Hematopoietic multipotent progenitor cell treated with erythropoietin and hydrocortisone succinate and interleukin-3 and kit ligand, for 15 days (in vitro differentiated cells): Measurements from ENCODE around the gene WDR45B.
"Not testable (repeated sequence)": the region's sequence is repeated elsewhere in the genome, so short reads cannot be mapped to it uniquely, and the experiment has no call there.

ENCODE experiments used
- DNase-seq: peaks from one replicate; pipeline ENCODE4 v3.0.0-alpha.2; 2015; ENCODE audit warnings: low spot score

WDR45B gene

DNA sequence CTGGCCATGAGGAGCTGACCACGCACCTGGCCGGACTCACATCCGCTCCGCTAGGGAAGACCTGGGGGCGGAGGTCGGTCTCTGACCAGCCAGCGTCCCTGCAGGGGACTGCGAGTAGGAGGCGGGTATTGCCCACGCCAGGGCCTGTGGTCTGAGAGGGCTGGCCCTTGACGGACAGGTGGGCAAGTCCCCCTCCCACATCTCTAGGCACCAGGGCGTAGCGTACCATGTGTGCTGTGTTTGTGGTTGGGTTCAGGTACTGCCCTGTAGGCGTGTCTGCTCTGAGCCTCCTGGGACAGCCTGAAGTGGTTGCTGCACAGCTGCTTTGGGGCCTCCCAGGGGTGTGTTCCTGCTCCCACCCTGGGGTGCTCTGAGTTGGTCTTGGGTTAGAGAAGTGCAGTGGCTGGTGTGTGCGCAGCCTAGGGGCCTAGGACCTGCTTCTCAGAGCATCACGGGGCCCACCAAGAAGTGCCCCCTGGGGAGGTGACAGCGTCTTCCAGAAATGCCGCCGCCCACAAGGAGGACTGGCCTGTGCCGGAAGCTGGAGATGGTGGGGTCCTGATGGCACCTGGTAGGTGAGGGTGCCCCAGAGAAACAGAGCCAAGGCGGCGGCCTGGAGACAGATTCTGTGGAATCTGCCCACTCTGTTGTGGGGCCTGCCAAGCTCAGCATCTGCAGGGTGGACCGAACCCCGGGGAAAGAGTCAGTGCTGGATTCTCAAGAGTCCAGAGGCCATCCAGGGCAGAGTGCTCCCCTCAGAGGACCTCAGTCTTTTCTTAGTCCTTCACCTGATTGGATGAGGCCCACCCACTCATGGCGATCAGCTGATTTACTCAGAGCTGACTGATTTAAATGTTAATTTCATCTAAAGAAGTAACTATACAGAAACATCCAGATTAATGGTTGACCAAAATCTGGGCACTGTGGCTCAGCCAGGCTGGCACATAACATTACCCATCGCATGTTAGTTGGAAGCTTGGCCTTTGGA lies 48.3 kb downstream of the WDR45B start:
- DNase-seq: no peak

DNA sequence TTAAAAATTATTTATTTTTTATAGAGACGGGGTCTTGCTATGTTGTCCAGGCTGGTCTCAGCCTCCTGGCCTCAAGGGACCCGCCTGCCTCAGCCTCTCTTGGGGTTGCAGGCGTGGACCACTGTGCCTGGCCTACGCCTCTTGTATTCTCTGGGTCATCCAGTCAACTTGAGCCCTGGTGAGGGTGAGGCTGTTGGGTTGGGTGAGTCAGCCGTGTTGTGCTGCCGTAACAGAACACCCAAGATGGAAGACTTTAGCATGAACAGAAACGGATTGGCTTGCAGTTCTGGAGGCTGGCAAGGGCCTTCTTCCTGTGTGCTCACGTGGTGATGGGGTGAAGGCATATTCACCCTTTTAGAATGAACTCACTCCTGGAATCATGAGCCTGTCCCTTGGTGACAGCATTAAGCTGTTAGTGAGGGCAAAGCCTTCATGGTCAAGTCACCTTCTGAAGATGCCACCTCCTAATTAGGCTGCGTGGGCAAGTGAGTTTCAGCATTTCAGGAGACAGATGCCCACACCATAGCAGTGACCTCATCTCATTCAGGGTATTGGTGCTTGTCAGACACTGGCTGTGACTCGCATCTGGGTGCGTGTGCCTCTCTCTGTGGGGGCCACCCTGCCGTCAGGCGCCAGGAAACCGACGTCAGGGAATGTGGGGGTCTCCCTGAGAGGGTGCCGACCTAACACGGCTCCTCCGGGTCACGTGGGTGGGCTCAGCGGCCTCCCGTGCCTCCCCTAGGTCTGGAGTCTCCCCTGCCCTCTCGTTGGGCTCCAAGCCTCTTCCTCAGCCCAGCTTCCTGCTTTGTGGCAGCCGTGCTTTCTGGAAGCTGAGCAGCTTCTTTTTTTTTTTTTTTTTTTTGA lies 49.8 kb downstream of the WDR45B start:
- DNase-seq: no peak

DNA sequence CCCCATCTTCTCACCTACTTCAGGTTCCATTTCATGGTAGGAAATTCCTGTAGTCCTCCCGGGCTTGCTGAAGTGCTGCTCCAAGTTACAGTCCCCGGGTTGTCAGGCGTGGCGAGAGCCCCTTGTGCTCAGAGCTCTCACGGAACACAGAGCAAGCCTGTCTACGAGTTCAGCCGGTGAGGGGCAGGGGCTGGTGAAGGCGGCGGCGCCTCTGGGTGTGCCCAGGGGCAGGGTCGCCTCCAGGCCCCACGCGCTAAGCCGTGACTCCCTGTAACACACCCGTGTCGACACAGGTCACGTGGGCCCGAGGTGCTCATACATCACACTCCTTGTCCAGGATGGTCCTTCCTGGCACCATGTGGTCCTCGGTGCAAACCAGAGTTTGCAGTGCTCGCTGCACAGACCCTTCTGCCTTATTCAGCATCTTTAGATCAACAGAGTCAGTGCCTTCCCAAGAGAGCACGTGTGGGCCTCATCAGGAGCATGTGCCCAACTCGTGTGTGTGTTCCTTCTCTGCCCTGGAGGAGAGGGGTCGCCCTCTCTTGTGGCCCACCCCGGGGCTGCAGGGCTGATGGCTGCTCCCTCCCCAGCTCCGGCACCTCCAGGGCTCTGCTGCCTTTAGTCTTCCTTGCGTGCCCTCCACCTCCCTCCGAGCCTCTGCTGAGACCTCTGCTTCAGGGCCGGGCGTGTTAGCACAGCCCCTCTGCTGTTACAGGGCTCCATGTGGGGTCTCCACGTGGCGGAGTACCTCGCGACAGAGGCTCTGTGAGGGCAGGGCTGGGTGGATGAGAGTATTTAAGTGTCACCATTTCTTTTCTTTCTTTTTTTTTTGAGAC lies 51.2 kb downstream of the WDR45B start:
- no peak for DNase-seq

- DNase-seq: no peak
These were observed 51.9 kb downstream of the WDR45B start for GRCh38 chr17:82596296-82596695.

DNA sequence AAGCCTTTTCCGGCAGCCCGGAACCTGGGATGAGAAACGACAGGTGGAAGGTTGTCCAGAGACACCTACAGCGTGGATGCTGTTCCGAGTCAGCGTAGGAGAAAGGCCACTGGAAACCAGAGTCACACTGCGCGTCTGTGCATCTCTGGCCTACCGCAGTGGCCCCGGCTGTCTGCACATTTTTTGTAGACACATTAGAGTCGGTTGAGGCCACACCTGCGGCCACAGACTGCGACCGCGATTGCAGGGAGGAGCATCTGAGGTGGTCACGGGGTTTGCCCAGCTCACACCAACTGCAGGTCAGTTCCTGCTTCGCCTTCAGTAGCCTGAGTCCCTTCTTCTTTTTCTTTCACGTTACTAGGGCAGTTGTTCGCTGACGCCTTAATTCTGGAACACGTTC lies 52.4 kb downstream of the WDR45B start:
- no peak for DNase-seq

GRCh38 chr17:82594571-82594970 lies 53.7 kb downstream of the WDR45B start:
- no peak for DNase-seq

DNA sequence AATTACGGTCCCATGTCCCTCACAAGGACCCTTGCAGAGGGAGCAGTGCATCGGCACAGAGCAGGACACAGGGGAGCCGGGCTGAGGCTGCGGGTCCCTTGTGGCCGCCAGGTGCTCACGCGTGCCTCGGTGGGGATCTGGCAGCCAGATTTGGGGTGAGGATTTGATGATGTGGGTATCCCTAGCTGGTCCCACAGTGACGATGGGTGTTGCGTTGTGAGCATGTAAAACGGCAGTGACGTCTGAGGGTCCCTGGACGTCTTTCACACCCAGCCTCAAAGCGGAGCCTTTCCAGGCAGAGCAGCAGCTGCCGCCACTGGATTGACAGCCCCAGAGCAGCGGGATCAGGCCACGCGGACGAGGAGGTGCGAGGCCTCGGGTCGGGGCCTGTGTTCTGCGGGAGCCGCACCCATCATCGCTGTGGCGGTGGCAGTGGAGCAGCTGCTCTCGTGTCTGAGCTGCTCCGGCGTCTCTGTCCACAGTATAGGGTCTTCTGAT lies 54.6 kb downstream of the WDR45B start:
- no peak for DNase-seq

- DNase-seq: peak; percentile 58
These were observed 55.3 kb downstream of the WDR45B start for GRCh38 chr17:82592767-82593589.

GRCh38 chr17:82592289-82592766 lies 55.9 kb downstream of the WDR45B start:
- DNase-seq: no peak

DNA sequence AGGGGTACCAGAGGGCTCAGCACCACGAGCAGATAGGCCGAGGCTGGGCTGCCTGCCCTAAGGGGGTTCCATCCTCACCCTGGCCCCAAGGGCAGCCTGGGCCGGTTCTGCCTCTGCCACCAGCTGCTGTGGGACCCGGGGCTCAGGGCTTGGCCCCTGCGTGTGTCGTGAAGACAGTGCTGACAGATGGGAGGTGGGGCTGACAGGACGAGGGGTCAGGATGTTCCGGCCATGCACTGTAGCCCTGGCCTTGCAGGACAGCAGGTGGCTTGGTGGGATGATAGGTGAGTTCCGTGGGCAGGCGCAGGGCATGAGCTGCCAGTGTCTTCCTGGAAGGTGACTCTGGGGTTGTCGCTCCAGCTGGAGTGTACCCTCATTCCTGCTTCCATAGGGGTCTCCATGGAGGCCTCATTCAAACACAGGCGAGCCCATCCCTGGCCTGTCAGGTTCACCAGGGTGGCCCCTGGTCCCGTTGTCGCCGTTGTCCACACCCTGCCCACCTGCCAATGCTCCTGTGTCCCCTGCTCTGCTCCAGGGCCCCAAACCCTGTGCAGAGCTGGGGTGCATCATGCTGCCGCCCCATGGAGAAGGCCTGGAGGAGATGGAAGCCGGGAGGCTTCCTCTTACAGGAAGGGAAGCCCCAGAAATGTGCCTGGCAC lies 57.2 kb downstream of the WDR45B start:
- DNase-seq: no peak

- DNase-seq: no peak
These were observed 58.0 kb downstream of the WDR45B start for GRCh38 chr17:82590216-82590615.

GRCh38 chr17:82589851-82590180 lies 58.4 kb downstream of the WDR45B start:
- DNase-seq: no peak

DNA sequence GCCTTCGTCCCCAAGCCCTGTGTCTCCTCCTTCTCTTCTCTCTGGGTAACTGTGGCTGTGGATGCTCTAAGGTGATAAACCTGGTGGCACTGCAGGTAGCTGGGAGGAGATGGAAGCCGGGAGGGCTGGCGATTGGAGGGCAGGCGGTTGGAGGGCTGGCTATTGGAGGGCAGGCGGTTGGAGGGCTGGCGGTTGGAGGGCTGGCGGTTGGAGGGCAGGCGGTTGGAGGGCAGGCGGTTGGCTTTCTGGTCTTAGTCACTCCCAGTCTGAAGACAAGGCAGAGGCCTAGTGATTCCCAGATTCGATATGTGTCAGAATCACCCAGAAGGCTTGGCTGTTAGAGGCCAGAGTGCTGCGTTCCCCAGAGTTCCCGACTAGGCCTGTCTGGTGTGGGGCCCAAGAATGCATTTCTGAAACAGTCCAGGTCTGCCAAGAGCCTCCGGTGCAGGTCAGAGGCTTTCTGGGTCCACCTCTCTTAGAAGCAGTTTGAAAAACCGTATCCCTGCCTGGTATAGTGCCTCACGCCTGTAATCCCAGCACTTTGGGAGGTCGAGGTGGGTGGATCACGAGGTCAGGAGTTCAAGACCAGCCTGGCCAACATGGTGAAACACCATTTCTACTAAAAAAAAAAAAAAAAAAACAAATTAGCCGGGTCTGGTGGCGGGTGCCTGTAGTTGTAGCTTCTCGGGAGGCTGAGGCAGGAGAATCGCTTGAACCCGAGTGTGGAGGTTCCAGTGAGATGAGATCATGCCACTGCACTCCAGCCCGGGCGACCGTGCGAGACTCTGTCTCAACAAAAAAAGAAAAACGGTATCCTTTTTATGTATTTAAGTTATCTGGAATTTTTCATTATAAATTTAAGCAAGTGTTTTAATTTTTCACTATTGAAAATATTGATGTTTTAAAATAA lies 59.7 kb downstream of the WDR45B start:
- no peak for DNase-seq

DNA sequence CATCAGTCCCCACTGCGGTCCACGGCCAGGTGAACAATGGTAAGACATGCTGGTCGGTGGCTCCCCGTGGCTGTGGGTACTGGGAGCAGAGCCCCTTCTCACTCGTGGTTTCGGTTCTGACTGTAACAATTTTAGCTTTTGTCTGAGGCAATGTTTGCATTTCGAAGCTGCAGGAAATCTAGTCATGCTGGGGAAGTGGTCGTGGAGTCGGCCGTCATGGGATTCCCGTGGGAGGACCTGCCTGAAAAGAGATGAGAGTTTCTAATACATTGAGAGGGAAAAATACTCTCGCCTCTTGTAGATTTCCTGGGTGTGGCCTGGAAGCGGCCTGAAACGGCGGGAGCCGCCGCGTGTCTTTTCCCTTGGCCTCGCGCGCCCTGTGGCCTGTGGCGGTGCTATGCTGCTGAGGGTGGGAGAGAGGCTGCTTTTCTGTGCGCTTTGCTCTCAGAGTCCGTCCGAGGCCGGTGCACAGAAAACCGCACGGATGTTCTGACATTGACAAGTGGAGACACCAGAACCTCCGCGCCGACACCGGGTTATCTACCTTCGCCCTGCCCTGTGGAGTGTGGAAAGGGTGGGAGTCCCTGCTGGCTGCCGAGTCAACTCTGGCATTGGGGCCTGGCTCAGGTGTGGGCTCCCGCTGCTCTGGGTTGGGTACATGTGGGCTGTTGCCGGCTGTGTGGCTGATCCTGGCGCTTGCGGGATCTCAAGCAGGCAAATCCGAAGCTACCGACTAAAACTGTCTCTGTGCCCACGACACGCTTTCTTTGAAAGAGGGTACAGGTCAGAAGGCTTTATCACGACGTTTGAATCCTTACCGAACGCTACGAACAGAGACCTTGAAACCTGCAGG lies 60.8 kb downstream of the WDR45B start:
- DNase-seq: no peak

DNA sequence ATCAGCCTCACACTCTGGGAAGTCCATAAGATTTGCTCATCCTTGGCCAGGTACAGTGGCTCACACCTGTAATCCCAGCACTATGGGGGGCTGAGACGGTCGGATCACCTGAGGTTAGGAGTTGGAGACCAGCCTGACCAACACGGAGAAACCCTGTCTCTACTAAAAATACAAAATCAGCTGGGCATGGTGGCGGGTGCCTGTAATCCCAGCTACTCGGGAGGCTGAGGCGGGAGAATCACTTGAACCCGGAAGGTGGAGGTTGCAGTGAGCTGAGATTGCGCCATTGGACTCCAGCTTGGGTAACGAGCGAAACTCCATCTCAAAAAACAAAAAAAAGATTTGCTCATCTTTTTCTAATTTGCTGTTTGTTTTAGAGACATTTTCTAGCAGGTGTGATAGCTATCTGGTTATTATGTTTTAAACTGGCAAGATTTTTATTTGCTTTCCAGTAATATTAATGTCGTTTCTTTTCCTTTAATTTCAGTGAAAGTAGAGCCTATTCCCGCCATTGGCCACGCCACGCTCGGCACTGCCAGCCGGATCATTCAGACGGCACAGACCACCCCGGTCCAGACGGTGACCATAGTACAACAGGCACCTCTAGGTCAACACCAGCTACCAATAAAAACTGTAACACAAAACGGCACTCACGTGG lies 61.5 kb downstream of the WDR45B start:
- DNase-seq: no peak

GRCh38 chr17:82585935-82586575 lies 62.2 kb downstream of the WDR45B start:
- not testable (repeated sequence) for DNase-seq

DNA sequence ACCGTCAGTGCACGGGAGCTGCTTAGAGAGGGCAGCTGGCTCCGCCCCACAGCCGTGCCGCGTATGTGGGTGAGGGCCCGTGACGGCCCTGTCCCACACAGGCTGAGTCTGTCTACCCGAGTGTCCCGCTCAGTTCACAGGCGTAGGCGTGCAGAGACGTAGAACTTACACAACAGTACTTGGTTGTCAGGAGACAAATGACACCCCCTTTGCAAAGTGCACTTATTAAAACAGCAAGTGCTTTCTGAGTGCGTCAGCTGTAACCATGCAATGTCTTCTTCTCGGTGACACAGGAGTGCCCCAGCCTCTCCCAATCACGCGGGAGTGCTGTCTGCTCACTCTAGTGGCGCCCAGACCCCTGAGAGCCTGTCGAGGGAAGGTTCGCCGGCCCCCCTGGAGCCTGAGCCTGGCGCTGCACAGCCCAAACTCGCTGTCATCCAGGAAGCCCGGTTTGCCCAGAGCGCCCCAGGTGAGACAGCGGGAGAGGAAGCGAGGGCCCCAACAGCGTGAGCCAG lies 64.5 kb downstream of the WDR45B start:
- DNase-seq: no peak
